Mesenchymal stem cell (in vitro differentiated cells and primary cell): ENCODE data around the gene CCDC90B.

Experiments
- DNase-seq: peaks from one replicate; pipeline ENCODE4 v3.0.0-alpha.2; 2013
- H2AFZ ChIP-seq: one replicate; pipeline ENCODE4 v1.6.1; 2013; ENCODE audit warnings: low read depth, mild to moderate bottlenecking, control low read depth, inconsistent platforms, low read length, moderate library complexity
- H2AK5ac ChIP-seq: 2 replicates; pipeline ENCODE4 v1.6.1; 2013; ENCODE audit warnings: low read length, moderate library complexity, mild to moderate bottlenecking, inconsistent platforms; ENCODE audit not compliant: severe bottlenecking
- H2BK120ac ChIP-seq: one replicate; pipeline ENCODE4 v1.6.1; 2013; ENCODE audit warnings: low read depth, mild to moderate bottlenecking, inconsistent platforms, low read length, moderate library complexity
- H2BK12ac ChIP-seq, 2 experiments: one replicate each; pipeline ENCODE4 v1.6.1; 2013; ENCODE audit warnings: inconsistent platforms in 2 of 2, low read length in 2 of 2, mild to moderate bottlenecking in 2 of 2, moderate library complexity in 2 of 2, control low read depth in 1 of 2
- H2BK15ac ChIP-seq: one replicate; pipeline ENCODE4 v1.6.1; 2013; ENCODE audit warnings: mild to moderate bottlenecking, low read depth, inconsistent platforms; ENCODE audit not compliant: poor library complexity, severe bottlenecking
- H2BK5ac ChIP-seq: 2 replicates; pipeline ENCODE4 v1.6.1; 2013; ENCODE audit warnings: low read depth, mild to moderate bottlenecking, low read length, control low read depth, inconsistent platforms; ENCODE audit not compliant: poor library complexity, severe bottlenecking
- H3K14ac ChIP-seq, 2 experiments: one replicate each; pipeline ENCODE4 v1.6.1; 2013; ENCODE audit warnings: inconsistent platforms in 2 of 2, low read length in 2 of 2, control low read depth in 1 of 2, mild to moderate bottlenecking in 1 of 2, moderate library complexity in 1 of 2
- H3K18ac ChIP-seq, 2 experiments: one replicate each; pipeline ENCODE4 v1.6.1; 2013; ENCODE audit warnings: inconsistent platforms in 2 of 2, low read length in 2 of 2, control low read depth in 1 of 2, low read depth in 1 of 2, mild to moderate bottlenecking in 1 of 2
- H3K23ac ChIP-seq, 2 experiments: one replicate each; pipeline ENCODE4 v1.6.1; 2013; ENCODE audit warnings: inconsistent platforms in 2 of 2, low read length in 2 of 2, mild to moderate bottlenecking in 2 of 2, moderate library complexity in 2 of 2, control low read depth in 1 of 2
- H3K27ac ChIP-seq: 2 replicates; pipeline ENCODE4 v1.5.1; 2013; ENCODE audit warnings: mild to moderate bottlenecking, moderate library complexity, low read length, control low read depth, inconsistent platforms; ENCODE audit not compliant: poor library complexity, severe bottlenecking
- H3K27me3 ChIP-seq, 2 experiments: 2 replicates each; pipeline versions ENCODE4 v1.6.1 to v1.7.0; 2013; ENCODE audit warnings: low read length in 2 of 2, mild to moderate bottlenecking in 2 of 2, moderate library complexity in 2 of 2, control low read depth in 1 of 2, inconsistent platforms in 1 of 2; ENCODE audit not compliant: control insufficient read depth in 1 of 2, insufficient read depth in 1 of 2
- H3K36me3 ChIP-seq, 2 experiments: 2 replicates each; pipeline versions ENCODE4 v1.6.1 to v1.7.0; 2013; ENCODE audit warnings: low read length in 2 of 2, control low read depth in 1 of 2, inconsistent platforms in 1 of 2, low read depth in 1 of 2, mild to moderate bottlenecking in 1 of 2; ENCODE audit not compliant: insufficient read depth in 2 of 2, control insufficient read depth in 1 of 2
- H3K4ac ChIP-seq, 2 experiments: one replicate each; pipeline ENCODE4 v1.6.1; 2013; ENCODE audit warnings: inconsistent platforms in 2 of 2, low read length in 2 of 2, mild to moderate bottlenecking in 2 of 2, moderate library complexity in 2 of 2, control low read depth in 1 of 2, low read depth in 1 of 2
- H3K4me1 ChIP-seq: 2 replicates; pipeline ENCODE4 v1.6.1; 2013; ENCODE audit warnings: low read depth, low read length, control low read depth; ENCODE audit not compliant: control insufficient read depth, insufficient read depth
- H3K4me2 ChIP-seq: 2 replicates; pipeline ENCODE4 v1.6.1; 2013; ENCODE audit warnings: low read length, mild to moderate bottlenecking, inconsistent platforms; ENCODE audit not compliant: poor library complexity, severe bottlenecking
- H3K4me3 ChIP-seq, 2 experiments: 2 replicates each; pipeline versions ENCODE4 v1.5.1 to v1.7.0; 2013; ENCODE audit warnings: low read length in 2 of 2, mild to moderate bottlenecking in 2 of 2, control low read depth in 1 of 2, low read depth in 1 of 2; ENCODE audit not compliant: insufficient read depth in 1 of 2
- H3K79me1 ChIP-seq: replicated peaks from 2 replicates; pipeline ENCODE4 v1.6.1; 2013; ENCODE audit warnings: mild to moderate bottlenecking, control low read depth, low read length, inconsistent platforms; ENCODE audit not compliant: poor library complexity, severe bottlenecking
- H3K9ac ChIP-seq: 2 replicates; pipeline ENCODE4 v1.7.0; 2013; ENCODE audit warnings: mild to moderate bottlenecking, low read length, moderate library complexity
- H3K9me3 ChIP-seq: 2 replicates; pipeline ENCODE4 v1.7.0; 2013; ENCODE audit warnings: mild to moderate bottlenecking, low read length; ENCODE audit not compliant: control insufficient read depth
- H4K8ac ChIP-seq: one replicate; pipeline ENCODE4 v1.6.1; 2013; ENCODE audit warnings: inconsistent platforms, mild to moderate bottlenecking, low read length, moderate library complexity
- H4K91ac ChIP-seq: one replicate; pipeline ENCODE4 v1.6.1; 2013; ENCODE audit warnings: mild to moderate bottlenecking, low read length, inconsistent platforms
- WGBS: methylation state at CpG from one replicate; pipeline ENCODE4 v1.1.7; 2013; ENCODE audit warnings: mixed read lengths; 5-methylcytosine and 5-hydroxymethylcytosine counted together

CCDC90B gene

GRCh38 chr11:83287631-83288030 is 1.5 kb upstream of the CCDC90B start:
- H3K27me3 ChIP-seq, result no peaks in the 10 kb centered on the region
- no peak overlapping the region for H2BK5ac ChIP-seq
- H3K23ac ChIP-seq, result no peak overlapping the region
- DNase-seq, result no peak
- H3K4me1 ChIP-seq, result peaks cover 3% of the 10 kb centered on the region
- H3K4me3 ChIP-seq, result no peak overlapping the region
- peaks cover 4 to 5% of the 10 kb centered on the region in 2 experiments for H3K36me3 ChIP-seq
- H4K8ac ChIP-seq, result no peak overlapping the region
- no peak overlapping the region for H3K4me2 ChIP-seq
- WGBS, result 100% methylated on average over 5 of the region's 6 CpGs
- H3K9me3 ChIP-seq, result no peaks in the 10 kb centered on the region
- H3K79me1 ChIP-seq, result no peaks in the 10 kb centered on the region
- H3K9ac ChIP-seq, result no peak overlapping the region
- H3K4ac ChIP-seq, result no peak overlapping the region
- H2AK5ac ChIP-seq, result no peak overlapping the region
- H3K18ac ChIP-seq, result no peak overlapping the region
- H3K14ac ChIP-seq, result no peak overlapping the region
- no peak overlapping the region for H2AFZ ChIP-seq
- no peak overlapping the region for H2BK120ac ChIP-seq
- H4K91ac ChIP-seq, result no peak overlapping the region
- H3K27ac ChIP-seq, result no peak overlapping the region
- H2BK15ac ChIP-seq, result peak overlapping the region; percentile 40
- H2BK12ac ChIP-seq, result no peak overlapping the region

DNA sequence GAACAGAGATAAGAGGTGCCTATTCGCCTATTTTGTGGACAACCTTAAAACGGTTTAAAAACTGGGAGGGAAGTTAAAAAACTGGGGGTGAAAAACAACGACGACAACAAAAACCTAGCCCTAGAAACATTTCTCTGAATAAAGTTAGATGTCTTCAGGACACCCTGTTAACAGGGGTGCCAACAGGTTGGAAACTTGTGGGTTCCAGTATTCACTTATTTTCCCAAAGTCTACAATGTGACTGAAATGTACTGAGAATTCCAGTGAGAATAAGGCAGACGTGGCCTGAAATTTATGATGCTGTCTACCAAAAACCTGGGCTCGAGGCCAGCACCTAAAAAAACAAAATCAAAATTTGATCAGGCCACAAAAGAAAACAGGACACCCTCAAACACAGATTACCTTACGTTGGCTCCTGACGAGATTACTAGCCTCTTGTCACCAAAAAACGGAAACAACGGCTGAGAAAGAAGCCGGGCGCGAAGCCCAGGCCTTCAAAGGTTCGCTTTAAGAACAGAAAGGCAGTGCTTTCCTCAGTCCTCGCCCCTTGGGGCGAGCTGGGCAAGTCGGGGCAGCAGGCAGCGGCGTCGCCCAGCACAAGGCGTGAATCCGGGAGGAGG is 906 bp downstream of the CCDC90B start:
- H4K8ac ChIP-seq, result peak overlapping the region; percentile 54
- peak overlapping the region; percentile 99 for H3K9ac ChIP-seq
- 2% methylated on average over 20 of the region's 22 CpGs for WGBS
- peak overlapping the region; percentile 79 to 88 for H3K4me3 ChIP-seq
- peak overlapping the region; percentile 95 for H3K27ac ChIP-seq
- H2BK120ac ChIP-seq, result no peak overlapping the region
- peaks cover 3% of the 10 kb centered on the region for H3K4me1 ChIP-seq
- H2BK15ac ChIP-seq, result no peak overlapping the region
- H2AFZ ChIP-seq, result peak overlapping the region; percentile 72
- H2BK12ac ChIP-seq, result no peak overlapping the region
- no peaks in the 10 kb centered on the region for H3K27me3 ChIP-seq
- peak overlapping the region; percentile 81 for H2BK5ac ChIP-seq
- peak overlapping the region; percentile 57 for H3K4me2 ChIP-seq
- H3K36me3 ChIP-seq, result peaks cover 4 to 9% of the 10 kb centered on the region in 2 experiments
- DNase-seq, result no peak
- H3K9me3 ChIP-seq, result no peaks in the 10 kb centered on the region
- peak overlapping the region; percentile 5 to 80 for H3K4ac ChIP-seq
- H3K79me1 ChIP-seq, result peaks cover 3% of the 10 kb centered on the region
- H3K23ac ChIP-seq, result peak overlapping the region in 1 of 2 experiments; percentile 91
- peak overlapping the region in 1 of 2 experiments; percentile 96 for H3K14ac ChIP-seq
- peak overlapping the region; percentile 40 for H4K91ac ChIP-seq
- peak overlapping the region; percentile 38 for H2AK5ac ChIP-seq
- H3K18ac ChIP-seq, result peak overlapping the region; percentile 58 to 88

DNA sequence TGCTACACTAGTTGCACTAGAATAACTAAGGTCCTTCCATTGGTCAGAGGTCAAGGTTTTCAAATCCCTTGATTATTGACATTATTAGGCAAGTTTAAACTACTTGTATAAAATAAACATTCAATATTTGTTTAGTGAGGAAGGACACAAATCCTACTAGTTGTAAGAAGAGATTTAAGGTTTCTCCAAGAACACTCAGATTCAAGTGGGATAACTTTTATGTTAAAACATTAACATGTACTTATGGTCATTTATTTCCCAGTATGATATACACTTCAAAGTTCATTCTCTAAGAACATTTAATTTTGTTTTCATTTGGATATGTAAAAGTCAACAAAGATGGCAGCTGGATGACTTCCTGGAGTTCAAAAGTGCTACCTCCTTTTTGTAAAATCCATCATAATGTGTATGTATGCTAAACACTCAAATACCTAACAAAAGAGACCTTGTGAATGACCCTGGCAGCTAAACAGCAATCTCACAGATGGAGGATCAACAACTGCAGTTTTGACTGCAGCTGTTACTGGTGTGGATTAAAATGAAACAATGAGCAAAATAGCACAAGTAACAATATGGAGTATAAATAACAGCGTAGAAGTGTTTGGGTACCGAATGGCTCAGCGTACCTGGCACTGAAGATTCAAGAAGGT is 1.5 kb downstream of the CCDC90B start:
- H2AFZ ChIP-seq, result no peak overlapping the region
- H3K9me3 ChIP-seq, result no peaks in the 10 kb centered on the region
- H2BK5ac ChIP-seq, result no peak overlapping the region
- H3K27me3 ChIP-seq, result no peaks in the 10 kb centered on the region
- no peak overlapping the region for H3K18ac ChIP-seq
- H2BK120ac ChIP-seq, result no peak overlapping the region
- no peak overlapping the region for H3K27ac ChIP-seq
- no peak overlapping the region for H3K14ac ChIP-seq
- no peak overlapping the region for H2BK15ac ChIP-seq
- peak overlapping the region; percentile 99 for H3K9ac ChIP-seq
- H3K4me2 ChIP-seq, result peak overlapping the region; percentile 57
- H3K79me1 ChIP-seq, result peaks cover 3% of the 10 kb centered on the region
- H3K4ac ChIP-seq, result no peak overlapping the region
- peak; percentile 13 for DNase-seq
- peaks cover 4 to 15% of the 10 kb centered on the region in 2 experiments for H3K36me3 ChIP-seq
- H4K8ac ChIP-seq, result no peak overlapping the region
- 31% methylated on average over 3 of the region's 3 CpGs for WGBS
- H2AK5ac ChIP-seq, result no peak overlapping the region
- no peak overlapping the region for H3K23ac ChIP-seq
- H3K4me3 ChIP-seq, result peak overlapping the region in 1 of 2 experiments; percentile 88
- no peak overlapping the region for H2BK12ac ChIP-seq
- H3K4me1 ChIP-seq, result peaks cover 3% of the 10 kb centered on the region
- H4K91ac ChIP-seq, result no peak overlapping the region

- H3K4me1 ChIP-seq, result peaks cover 4% of the 10 kb centered on the region
- no peak overlapping the region for H3K18ac ChIP-seq
- peaks cover 4% of the 10 kb centered on the region for H3K79me1 ChIP-seq
- H3K9me3 ChIP-seq, result no peaks in the 10 kb centered on the region
- no peak overlapping the region for H3K4ac ChIP-seq
- H4K8ac ChIP-seq, result no peak overlapping the region
- no peak overlapping the region for H2BK5ac ChIP-seq
- H2BK12ac ChIP-seq, result no peak overlapping the region
- H3K36me3 ChIP-seq, result peaks cover 4 to 37% of the 10 kb centered on the region in 2 experiments
- H2AK5ac ChIP-seq, result no peak overlapping the region
- H3K27me3 ChIP-seq, result no peaks in the 10 kb centered on the region
- H4K91ac ChIP-seq, result no peak overlapping the region
- no peak overlapping the region for H2BK15ac ChIP-seq
- H2BK120ac ChIP-seq, result no peak overlapping the region
- DNase-seq, result no peak
- no peak overlapping the region for H2AFZ ChIP-seq
- 39% methylated on average over 3 of the region's 4 CpGs for WGBS
- no peak overlapping the region for H3K14ac ChIP-seq
- peak overlapping the region; percentile 27 for H3K9ac ChIP-seq
- peak overlapping the region; percentile 1 for H3K4me2 ChIP-seq
- no peak overlapping the region for H3K27ac ChIP-seq
- peak overlapping the region in 1 of 2 experiments; percentile 50 for H3K4me3 ChIP-seq
- H3K23ac ChIP-seq, result no peak overlapping the region
Measured at GRCh38 chr11:83282084-83282716, 4.0 kb downstream of the CCDC90B start.
